CD4-positive, alpha-beta T cell treated with Interleukin-4 for 1 hour (primary cell): ENCODE results near the gene SFRP4.

ENCODE experiments used
- DNase-seq, 2 donors: peaks; one replicate each; pipeline ENCODE4 v3.0.0-alpha.2; 2020 to 2022

The SFRP4 gene

DNA sequence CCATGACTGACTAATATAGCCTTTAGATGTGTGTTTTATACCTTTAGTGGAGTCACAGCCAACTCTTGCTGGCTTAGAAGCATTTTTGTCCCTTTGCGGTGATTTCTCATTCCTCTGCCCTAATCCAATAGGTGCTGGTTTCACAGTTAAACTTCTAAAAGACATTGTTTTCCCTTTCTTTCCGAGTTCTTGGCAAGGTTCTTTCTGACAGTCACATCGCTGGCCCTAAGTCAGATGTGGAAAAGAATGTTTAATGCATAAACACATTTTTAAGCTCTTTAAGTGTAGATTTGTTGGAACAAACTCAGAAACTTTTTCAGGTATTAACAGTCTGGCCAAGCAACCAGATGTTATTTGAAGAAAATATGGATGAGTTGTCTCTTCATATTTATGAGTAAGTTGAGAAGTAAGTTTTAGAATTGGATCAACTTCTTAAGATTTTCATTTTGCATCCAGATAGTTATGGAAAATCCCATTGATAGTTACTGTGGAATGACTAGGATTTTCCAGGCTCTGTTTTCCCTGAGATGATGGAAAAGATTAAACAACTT is 7.9 kb upstream of the SFRP4 start:
- no peak for DNase-seq

DNA sequence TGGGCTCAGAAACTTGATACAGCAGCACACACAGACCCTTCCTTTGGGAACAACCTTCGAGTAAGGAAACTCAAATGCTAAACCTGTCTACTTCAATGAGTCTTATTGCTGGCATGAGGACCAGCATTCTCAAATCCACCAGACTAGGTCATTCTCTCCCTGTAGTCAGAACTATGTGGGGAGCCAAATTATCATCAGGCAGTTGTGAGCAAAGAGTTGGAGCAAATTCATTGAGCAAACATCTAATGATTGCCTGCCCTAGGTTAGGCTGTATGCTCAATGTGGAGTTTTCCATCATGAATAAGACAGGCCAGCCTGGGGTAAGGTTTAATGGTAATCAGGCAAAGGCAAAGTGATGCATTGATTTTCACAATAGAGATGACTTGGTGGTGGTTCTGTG is 7.4 kb upstream of the SFRP4 start:
- no peak for DNase-seq

GRCh38 chr7:37921876-37922275 is 5.3 kb upstream of the SFRP4 start:
- no peak for DNase-seq

- DNase-seq: no peak
Measured at GRCh38 chr7:37920849-37921805, 4.5 kb upstream of the SFRP4 start.

DNA sequence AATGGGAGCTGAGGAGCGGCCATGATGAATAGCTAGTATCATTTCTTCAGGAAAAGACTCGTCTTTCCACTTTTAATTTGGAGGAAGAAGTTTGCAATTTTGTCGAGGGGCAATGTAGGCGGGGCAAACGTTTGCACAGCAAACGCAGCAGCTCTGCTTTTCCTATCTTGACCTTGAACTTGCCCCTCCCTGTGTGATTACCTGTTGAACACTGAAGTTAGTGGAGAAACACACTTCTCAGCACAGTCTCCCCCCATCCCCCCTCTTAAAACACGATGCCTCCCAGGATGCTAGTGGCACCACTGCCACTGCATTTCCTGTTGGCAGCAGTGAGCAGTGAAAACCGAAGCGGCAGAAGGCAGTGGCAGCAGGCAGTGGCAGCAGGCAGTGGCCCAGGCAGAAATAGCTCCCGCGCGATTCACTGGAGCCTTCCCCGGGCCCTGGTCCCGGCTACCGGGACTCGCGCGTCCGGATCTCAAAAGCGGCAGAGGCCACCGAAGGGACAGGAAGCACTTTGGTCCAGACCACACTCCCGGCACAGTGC is 3.8 kb upstream of the SFRP4 start, which contains the start of gene EPDR1:
EPDR1 (plus strand) TSS at position 336 of the 544 bp plus-strand sequence. CDS start 300 bp downstream, outside the sequence.
- DNase-seq: peak; percentile 28 to 41

DNA sequence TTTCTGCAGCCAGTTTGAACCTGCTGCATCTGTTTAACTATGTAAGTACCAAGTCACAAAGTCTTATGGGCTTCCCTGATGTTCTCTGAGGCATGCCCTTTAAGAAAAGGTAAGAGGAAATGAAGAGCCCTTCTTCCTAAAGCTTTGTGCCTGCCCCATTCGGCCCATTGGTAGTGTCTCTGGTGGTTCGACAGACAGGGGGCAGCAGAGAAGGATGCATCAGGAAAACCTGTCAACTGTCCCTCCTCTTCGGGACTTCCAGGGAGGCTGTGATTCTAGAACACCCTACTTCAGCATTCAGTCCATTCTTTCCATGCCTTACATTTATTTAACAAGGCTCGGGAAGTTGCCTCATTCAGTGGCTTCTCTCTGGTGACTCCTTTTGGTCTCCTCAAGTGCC is 1.9 kb upstream of the SFRP4 start:
- DNase-seq: no peak

DNA sequence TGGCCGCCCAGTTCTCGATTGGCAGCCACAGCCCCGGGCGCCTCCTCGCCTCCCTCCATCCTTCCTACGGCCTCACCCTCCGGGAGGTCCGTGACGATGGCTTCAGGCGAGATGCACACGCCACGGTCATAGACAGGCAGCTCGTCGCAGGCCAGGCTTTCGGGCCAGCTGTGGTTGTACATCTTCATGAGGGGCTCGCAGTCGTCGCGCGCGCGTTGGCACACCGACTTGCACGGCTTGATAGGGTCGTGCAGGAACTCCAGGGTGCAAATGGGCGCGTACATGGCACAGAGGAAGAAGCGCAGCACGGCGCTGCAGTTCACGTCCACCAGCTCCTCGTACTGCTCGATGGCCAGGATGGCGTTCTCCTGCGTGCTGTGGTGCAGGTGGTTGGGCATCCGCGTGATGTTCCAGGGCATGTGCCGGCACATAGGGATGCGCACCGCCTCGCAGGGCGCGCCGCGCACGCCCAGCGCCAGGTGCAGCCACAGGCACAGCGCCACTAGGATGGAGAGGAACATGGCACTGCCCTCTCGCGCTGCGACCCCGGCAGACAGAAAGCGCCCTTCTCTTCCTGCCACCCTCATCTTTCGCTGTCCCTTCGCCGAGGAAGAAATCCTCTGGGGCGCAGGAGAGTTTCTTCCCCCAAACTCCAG is 472 bp downstream of the SFRP4 start:
- no peak for DNase-seq

DNA sequence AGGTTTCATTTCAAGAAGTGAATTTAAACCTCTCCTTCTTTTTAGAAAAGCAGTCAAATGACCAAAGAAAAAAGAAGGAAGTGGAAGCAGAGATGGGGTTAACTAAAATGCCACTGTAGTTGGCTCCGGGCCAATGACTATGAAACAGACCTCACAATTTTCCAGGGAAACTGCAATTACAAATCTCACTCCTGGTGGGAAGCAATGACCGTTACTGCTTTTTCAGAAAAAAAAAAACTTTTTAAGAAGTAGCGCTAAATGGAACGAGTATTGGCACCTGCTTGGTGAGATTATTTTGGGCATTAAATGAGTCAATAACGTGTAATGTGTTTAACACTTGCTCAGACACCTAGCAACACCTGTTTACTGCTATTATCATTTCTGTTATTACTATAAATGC is 1.2 kb downstream of the SFRP4 start:
- no peak for DNase-seq

DNA sequence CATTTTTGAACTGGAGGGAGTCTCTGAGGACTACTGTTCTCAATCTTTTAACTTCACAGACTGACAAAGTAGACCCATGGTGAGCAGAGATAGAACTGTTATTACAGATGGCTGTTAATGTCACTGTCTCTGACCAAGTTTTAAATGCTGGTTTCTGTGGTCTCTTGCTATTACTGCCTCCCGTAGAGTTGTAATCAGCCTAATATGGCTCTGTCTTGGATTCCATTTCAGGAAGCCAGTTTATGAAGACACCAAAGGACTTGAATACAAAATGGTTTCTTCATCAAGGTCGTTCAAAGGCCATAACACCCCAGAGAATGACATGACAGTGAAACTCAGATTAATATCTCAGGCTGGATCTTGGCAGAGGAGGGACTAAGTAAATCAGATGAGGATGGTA is 3.9 kb downstream of the SFRP4 start:
- DNase-seq: no peak

DNA sequence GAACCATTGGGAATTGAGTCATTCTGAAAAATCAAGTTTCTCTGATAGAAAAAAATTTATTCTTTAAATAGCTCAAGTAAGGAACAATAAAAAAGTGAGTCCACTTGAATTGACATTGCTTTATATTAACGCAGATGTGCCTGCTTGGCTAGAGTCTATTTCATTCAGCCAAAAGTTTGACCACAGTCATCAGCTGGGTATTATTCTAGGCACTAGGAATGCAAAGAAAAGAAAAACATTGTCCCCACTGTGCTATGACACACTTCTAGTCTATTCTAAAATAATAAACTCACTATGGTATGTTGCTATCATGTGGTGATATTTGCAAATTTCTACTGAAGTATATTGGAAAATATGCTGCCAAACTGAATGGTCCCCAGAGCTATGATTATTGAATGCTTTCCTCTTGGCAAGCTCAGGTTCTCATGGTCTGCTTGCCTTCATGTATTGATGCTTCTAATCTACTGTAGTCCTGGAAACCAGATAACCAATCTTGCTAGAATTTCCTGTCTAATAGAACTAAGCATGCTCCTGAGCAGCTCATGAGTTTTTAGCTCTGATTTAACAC is 8.3 kb downstream of the SFRP4 start:
- no peak for DNase-seq

DNA sequence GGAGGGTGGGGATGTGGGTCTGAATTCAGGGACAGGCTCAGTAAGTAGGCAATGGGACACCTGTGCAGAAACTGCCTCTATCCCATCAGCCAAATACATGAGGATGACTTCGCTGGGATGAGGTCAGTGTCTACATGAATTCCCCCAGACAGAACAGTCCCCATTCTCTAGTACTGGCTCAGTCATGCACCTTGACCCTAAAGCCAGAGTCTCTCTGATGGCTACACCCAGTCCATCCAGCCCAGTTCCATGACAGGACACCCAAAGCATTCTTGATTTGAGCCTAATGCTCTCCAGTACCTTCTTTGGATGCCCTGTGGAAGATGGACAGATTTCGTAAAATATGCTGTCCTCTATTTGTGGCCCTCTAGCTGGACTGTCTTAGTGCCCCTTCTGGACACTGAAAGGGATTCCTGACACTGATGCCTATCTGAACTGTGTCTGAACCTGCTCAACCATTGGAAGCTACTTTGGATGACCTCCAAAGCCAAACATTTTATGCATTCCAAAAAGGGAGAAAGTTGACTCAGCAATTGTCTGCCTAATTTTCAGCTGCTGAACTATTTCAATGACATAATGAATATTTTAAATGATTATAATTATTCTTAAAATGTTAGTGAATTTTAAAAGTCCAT is 14.6 kb downstream of the SFRP4 start:
- DNase-seq: no peak

GRCh38 chr7:37901236-37901827 is 15.3 kb downstream of the SFRP4 start:
- DNase-seq: no peak

DNA sequence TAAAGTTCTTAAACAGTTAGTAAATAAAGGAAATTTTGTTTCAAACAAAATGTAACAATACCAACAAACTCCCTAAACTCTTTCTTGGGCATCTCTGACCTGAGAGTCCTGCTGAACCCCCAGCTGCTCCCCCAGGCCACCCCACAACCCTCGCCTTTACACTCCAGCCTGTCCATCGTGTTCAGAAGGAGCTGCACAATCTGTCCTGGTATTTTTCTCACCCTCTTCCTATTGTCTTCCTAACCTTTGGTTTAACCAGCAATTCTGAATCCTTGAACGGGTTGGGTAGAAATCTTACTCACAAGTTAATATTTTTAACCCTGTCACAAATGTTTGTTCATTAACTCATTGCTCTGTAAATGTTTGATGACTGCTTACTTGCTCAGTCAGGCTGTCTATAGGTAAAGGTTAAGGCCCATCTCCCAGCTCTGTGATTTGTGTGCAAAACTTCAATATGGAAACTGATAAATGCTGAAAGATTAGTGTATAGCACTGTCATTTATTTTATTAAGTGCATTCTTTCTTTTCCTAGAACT is 16.8 kb downstream of the SFRP4 start:
- no peak for DNase-seq

GRCh38 chr7:37894671-37895070 is 21.9 kb downstream of the SFRP4 start:
- no peak for DNase-seq

DNA sequence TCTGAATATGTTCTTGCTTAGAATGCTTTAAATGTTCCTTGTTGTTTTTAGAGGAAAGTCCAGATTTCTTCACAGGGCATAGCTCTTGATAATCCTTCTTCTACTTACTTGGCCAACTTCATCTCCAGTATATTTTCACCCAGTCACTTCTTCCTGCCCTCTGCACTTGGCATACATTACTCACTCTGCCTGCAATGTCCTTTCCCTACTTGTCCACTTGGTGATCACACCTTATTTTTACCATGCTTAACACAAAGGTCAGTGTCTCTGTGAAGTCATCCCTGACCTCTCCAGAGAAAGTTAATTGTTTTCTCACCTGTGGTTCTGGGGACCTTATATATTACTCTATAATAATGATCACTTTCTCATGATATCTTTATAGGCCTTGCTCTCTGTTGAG is 23.3 kb downstream of the SFRP4 start:
- no peak for DNase-seq

- no peak for DNase-seq
Measured at GRCh38 chr7:37882086-37882485, 34.5 kb downstream of the SFRP4 start.
